Measurements from ENCODE around the gene DZIP3.

The DZIP3 gene

DNA sequence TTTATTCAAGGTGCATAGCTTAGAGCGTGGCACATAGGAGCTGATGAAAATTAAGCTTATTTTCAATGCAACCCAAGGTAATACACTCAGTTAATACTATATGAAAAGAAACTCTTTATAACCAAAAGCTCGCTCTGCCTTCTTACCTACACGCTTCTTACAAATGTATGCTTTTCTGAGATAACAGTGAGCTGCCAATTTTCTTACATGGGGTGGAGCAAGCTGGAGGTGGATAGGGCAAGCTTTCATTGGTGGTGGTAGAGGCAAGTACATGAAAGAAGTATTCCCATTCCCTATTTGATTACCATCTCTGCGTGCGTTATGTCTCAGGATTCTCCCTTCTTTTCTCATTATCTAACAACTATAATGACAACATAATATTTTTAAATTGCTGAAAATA, 8.9 kb downstream of the DZIP3 start:
- H3K4me3 ChIP-seq (ENCODE audit: low read depth, low read length): no peak overlapping the region
- TF ChIP-seq, protein P1, sequence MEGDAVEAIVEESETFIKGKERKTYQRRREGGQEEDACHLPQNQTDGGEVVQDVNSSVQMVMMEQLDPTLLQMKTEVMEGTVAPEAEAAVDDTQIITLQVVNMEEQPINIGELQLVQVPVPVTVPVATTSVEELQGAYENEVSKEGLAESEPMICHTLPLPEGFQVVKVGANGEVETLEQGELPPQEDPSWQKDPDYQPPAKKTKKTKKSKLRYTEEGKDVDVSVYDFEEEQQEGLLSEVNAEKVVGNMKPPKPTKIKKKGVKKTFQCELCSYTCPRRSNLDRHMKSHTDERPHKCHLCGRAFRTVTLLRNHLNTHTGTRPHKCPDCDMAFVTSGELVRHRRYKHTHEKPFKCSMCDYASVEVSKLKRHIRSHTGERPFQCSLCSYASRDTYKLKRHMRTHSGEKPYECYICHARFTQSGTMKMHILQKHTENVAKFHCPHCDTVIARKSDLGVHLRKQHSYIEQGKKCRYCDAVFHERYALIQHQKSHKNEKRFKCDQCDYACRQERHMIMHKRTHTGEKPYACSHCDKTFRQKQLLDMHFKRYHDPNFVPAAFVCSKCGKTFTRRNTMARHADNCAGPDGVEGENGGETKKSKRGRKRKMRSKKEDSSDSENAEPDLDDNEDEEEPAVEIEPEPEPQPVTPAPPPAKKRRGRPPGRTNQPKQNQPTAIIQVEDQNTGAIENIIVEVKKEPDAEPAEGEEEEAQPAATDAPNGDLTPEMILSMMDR (IDR thresholded peaks at IDR 0.05; ENCODE audit: low read depth, low read length): no peak
- no peak for DNase-seq (ENCODE audit: low read depth, low spot score)
- in situ Hi-C loops (cut with HindIII; ENCODE audit: low sequenced_read_pairs): no loop called here

DNA sequence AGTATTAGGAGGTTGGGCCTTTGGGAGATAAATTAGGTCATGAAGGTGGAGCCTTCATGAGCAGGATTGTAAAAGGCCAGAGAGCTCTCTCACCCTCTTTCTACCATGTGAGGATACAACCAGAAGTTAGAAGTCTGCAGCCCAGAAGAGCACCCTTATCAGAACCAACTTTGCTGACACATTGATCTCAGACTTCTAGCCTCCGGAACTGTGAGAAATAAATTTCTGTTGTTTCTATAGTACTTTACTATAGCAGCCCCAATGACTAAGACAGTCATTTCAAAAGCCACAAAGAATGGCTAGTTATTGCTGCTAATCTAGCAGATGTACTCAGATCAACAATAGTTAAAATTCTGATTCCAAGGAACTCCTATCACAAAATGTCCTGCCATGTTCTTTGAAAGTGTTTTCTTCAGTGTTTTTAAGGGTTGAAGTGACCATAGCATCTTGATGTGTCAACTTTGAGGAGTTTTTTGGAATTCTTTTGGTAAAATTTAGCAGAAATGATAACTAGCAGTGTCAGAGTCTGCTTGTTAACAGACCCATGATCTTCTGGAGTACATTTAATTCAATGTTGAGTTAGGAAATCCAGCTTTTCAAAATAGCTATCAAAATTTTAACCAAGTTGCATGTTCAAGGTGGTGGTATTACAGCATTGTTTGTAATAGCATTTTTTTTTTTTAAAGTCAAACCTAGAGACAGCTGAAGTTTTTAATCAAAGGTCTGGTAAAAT, 10.3 kb downstream of the DZIP3 start:
- H3K4me3 ChIP-seq (ENCODE audit: low read depth, low read length): no peak overlapping the region
- in situ Hi-C loops (cut with HindIII; ENCODE audit: low sequenced_read_pairs): no loop called here
- DNase-seq (ENCODE audit: low read depth, low spot score): no peak
- TF ChIP-seq, protein P1 (IDR thresholded peaks at IDR 0.05; ENCODE audit: low read depth, low read length): no peak

DNA sequence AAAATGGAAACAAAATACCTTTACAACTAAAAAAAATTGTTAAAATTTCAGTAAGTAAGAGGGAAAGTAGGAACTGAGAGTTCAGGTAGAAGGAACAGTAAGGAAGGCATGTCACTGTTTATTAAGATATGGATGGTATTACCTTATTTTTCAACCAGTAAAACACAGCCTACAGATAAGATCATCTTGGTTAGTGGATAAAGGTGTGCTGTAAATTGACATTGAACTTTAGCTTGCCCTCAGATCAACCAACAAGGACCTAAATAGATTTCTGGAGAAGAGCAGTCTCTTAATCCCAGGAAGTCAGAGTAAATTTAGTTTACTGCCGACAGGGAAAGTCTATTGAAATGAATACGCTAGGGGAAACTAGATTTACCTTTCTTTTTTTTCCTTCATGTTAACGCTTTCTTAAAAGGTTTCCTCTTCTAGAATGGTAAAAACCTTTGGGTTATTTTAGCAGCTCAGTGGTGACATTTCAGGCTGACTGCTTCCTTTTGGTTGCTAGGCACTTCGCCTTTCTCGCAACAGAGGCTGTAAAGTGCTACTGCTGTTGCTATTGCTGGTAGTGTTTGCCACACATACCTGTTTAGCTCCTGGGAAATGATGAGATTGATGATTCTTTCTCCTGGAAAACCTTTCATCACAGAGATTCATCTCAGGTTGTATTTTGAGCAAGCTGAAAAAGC, 12.9 kb downstream of the DZIP3 start:
- H3K4me3 ChIP-seq (ENCODE audit: low read depth, low read length): no peak overlapping the region
- TF ChIP-seq, protein P1 (IDR thresholded peaks at IDR 0.05; ENCODE audit: low read depth, low read length): no peak
- DNase-seq (ENCODE audit: low read depth, low spot score): no peak
- in situ Hi-C loops (cut with HindIII; ENCODE audit: low sequenced_read_pairs): no loop called here

DNA sequence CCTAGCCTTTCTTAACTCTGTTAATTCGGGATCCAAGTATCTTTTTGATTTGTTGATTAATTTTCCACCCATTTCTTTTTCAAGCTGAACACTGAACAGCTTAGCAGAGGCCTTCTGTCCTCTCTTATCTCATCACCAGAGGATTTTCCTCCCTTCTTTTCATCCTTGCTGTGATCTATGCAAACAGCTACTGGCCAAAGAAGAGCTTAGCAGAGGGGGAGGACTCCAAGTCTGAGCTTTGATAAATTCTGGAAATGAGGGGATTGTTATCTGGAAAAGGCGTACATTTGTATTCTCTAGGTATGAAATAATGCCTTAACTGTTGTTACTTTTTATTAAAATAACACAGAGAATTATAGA, 13.4 kb downstream of the DZIP3 start:
- in situ Hi-C loops (cut with HindIII; ENCODE audit: low sequenced_read_pairs): no loop called here
- H3K4me3 ChIP-seq (ENCODE audit: low read depth, low read length): no peak overlapping the region
- TF ChIP-seq, protein P1 (IDR thresholded peaks at IDR 0.05; ENCODE audit: low read depth, low read length): no peak
- DNase-seq (ENCODE audit: low read depth, low spot score): no peak

DNA sequence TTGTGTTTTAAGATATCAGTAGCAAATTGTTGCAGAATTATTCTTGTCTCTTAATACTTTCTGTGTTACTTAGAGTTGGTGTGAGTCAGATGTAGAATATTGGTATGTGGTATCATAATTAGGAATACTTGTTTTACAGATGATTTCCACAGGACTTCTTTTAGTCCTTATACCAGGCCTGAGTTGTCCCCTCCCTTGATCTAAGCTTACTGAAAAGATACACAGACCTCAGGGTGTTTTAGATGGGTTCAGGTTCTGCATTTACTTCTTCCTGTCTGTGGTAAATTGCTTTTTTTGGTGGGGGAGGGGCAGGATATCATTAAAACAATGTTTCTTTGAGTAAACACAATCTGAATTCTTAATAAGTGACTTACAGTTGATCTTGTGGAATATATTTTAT, 14.2 kb downstream of the DZIP3 start:
- in situ Hi-C loops (cut with HindIII; ENCODE audit: low sequenced_read_pairs): no loop called here
- DNase-seq (ENCODE audit: low read depth, low spot score): no peak
- no peak overlapping the region for H3K4me3 ChIP-seq (ENCODE audit: low read depth, low read length)

DNA sequence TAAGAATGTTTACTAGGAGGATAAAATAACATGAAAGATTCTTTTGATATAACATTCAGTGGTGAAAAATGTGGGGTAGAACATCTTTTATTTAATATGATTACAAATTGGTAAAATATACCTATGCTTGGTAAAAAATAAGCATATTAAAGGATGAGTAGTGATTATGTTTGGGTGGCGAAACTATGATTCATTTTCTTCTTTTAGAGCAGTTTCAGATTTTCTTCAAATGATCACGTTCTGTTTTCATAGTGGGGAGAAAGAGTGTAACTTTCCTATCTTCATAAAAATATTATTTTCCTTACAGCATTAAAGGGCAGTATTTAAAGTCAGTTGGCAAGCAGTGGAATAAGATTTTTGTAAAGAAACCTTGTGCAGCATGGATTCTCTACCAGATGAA, 15.5 kb downstream of the DZIP3 start:
- in situ Hi-C loops (cut with HindIII; ENCODE audit: low sequenced_read_pairs): no loop called here
- H3K4me3 ChIP-seq (ENCODE audit: low read depth, low read length): no peak overlapping the region
- TF ChIP-seq, protein P1 (IDR thresholded peaks at IDR 0.05; ENCODE audit: low read depth, low read length): no peak
- no peak for DNase-seq (ENCODE audit: low read depth, low spot score)

More for the DNA sequence above, 14.2 kb downstream of the DZIP3 start:
- TF ChIP-seq, protein P1 (IDR thresholded peaks at IDR 0.05; ENCODE audit: low read depth, low read length): no peak

Measured in astrocyte of the spinal cord (primary cell).